ENCODE measurements around the gene ZNF318. TPM values are rescaled to one million over a fixed set of nuclear protein-coding genes. Genes with fewer than 3 reads are reported as not detected.

ZNF318 gene
- polyA plus RNA-seq, 1 of the 3 experiments (the other 2 are of a cell fraction) = 6.3 TPM

GRCh38 chr6:43290905-43291355 lies 78.5 kb downstream of the ZNF318 start (continued):
- TF ChIP-seq SIN3A (IDR thresholded peaks at IDR 0.05; ENCODE audit: borderline replicate concordance, low read depth, low read length) (no peak), GATA2 (CRISPR knock-in tag; IDR thresholded peaks at IDR 0.05) (no peak), NFIC (IDR thresholded peaks at IDR 0.05; ENCODE audit: borderline replicate concordance) (no peak), TEAD4 (IDR thresholded peaks at IDR 0.05; ENCODE audit: borderline replicate concordance, insufficient read depth) (no peak), SMC3 (IDR thresholded peaks at IDR 0.05; ENCODE audit: low read depth, low read length) (no peak), MXI1 (IDR thresholded peaks at IDR 0.05; ENCODE audit: low read depth, low read length) (no peak)
- TF ChIP-seq, protein P1, sequence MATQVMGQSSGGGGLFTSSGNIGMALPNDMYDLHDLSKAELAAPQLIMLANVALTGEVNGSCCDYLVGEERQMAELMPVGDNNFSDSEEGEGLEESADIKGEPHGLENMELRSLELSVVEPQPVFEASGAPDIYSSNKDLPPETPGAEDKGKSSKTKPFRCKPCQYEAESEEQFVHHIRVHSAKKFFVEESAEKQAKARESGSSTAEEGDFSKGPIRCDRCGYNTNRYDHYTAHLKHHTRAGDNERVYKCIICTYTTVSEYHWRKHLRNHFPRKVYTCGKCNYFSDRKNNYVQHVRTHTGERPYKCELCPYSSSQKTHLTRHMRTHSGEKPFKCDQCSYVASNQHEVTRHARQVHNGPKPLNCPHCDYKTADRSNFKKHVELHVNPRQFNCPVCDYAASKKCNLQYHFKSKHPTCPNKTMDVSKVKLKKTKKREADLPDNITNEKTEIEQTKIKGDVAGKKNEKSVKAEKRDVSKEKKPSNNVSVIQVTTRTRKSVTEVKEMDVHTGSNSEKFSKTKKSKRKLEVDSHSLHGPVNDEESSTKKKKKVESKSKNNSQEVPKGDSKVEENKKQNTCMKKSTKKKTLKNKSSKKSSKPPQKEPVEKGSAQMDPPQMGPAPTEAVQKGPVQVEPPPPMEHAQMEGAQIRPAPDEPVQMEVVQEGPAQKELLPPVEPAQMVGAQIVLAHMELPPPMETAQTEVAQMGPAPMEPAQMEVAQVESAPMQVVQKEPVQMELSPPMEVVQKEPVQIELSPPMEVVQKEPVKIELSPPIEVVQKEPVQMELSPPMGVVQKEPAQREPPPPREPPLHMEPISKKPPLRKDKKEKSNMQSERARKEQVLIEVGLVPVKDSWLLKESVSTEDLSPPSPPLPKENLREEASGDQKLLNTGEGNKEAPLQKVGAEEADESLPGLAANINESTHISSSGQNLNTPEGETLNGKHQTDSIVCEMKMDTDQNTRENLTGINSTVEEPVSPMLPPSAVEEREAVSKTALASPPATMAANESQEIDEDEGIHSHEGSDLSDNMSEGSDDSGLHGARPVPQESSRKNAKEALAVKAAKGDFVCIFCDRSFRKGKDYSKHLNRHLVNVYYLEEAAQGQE (IDR thresholded peaks at IDR 0.05; ENCODE audit: low read depth, low read length) = no peak
- TF ChIP-seq, protein P2, sequence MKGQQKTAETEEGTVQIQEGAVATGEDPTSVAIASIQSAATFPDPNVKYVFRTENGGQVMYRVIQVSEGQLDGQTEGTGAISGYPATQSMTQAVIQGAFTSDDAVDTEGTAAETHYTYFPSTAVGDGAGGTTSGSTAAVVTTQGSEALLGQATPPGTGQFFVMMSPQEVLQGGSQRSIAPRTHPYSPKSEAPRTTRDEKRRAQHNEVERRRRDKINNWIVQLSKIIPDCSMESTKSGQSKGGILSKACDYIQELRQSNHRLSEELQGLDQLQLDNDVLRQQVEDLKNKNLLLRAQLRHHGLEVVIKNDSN (IDR thresholded peaks at IDR 0.05; ENCODE audit: borderline replicate concordance, low read depth) = no peak
- TF ChIP-seq, protein P3, sequence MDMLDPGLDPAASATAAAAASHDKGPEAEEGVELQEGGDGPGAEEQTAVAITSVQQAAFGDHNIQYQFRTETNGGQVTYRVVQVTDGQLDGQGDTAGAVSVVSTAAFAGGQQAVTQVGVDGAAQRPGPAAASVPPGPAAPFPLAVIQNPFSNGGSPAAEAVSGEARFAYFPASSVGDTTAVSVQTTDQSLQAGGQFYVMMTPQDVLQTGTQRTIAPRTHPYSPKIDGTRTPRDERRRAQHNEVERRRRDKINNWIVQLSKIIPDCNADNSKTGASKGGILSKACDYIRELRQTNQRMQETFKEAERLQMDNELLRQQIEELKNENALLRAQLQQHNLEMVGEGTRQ (IDR thresholded peaks at IDR 0.05; ENCODE audit: borderline replicate concordance, low read depth, low read length) = no peak

GRCh38 chr6:43290339-43290904 lies 79.0 kb downstream of the ZNF318 start:
- no peaks in the 10 kb centered on the region for H3K27me3 ChIP-seq (ENCODE audit: insufficient read depth)
- H3K9me3 ChIP-seq = no peaks in the 10 kb centered on the region
- H4K20me1 ChIP-seq (ENCODE audit: insufficient read depth) = no peaks in the 10 kb centered on the region
- no peak overlapping the region for H3K4me2 ChIP-seq
- H3K9ac ChIP-seq = no peak overlapping the region
- CTCF ChIA-PET = interaction anchor here (0.9 to 2.0 kb wide), 2 partner anchors 10 to 61 kb away, joined by 3 to 9 read pairs; no protein-coding TSS in a partner anchor
- 79% methylated on average over 3 of the region's 3 CpGs for WGBS (ENCODE audit: low lambda C conversion rate)
- H3K79me2 ChIP-seq (ENCODE audit: insufficient read depth) = no peaks in the 10 kb centered on the region
- DNase-seq = no peak
- no peaks in the 10 kb centered on the region for H3K9me2 ChIP-seq
- no peak overlapping the region for H3K4me3 ChIP-seq (ENCODE audit: low read depth in 2 of 2, low read length in 1 of 2)
- no peaks in the 10 kb centered on the region for H3F3A ChIP-seq (replicated peaks; ENCODE audit: insufficient read depth)
- H2AFZ ChIP-seq (ENCODE audit: low read depth) = no peak overlapping the region
- no peaks in the 10 kb centered on the region for H3K36me3 ChIP-seq (replicated peaks in 1 of 2; ENCODE audit: control insufficient read depth in 1 of 2, insufficient read depth in 2 of 2, low read length in 1 of 2)
- POLR2A ChIA-PET = no interaction called here
- H3K4me1 ChIP-seq (ENCODE audit: control insufficient read depth in 1 of 2, insufficient read depth in 2 of 2, low read depth in 1 of 2, low read length in 1 of 2) = no peaks in the 10 kb centered on the region
- no peak overlapping the region for H3K27ac ChIP-seq (ENCODE audit: low read depth in 2 of 2, low read length in 1 of 2)
- TF ChIP-seq, protein P4, sequence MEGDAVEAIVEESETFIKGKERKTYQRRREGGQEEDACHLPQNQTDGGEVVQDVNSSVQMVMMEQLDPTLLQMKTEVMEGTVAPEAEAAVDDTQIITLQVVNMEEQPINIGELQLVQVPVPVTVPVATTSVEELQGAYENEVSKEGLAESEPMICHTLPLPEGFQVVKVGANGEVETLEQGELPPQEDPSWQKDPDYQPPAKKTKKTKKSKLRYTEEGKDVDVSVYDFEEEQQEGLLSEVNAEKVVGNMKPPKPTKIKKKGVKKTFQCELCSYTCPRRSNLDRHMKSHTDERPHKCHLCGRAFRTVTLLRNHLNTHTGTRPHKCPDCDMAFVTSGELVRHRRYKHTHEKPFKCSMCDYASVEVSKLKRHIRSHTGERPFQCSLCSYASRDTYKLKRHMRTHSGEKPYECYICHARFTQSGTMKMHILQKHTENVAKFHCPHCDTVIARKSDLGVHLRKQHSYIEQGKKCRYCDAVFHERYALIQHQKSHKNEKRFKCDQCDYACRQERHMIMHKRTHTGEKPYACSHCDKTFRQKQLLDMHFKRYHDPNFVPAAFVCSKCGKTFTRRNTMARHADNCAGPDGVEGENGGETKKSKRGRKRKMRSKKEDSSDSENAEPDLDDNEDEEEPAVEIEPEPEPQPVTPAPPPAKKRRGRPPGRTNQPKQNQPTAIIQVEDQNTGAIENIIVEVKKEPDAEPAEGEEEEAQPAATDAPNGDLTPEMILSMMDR (IDR thresholded peaks at IDR 0.05) = no peak
- TF ChIP-seq GABPA (IDR thresholded peaks at IDR 0.05; ENCODE audit: low read depth) = no peak
- no peak for TF ChIP-seq SMC3 (IDR thresholded peaks at IDR 0.05; ENCODE audit: low read depth, low read length)
- TF ChIP-seq GATA2 (CRISPR knock-in tag; IDR thresholded peaks at IDR 0.05) = no peak
- TF ChIP-seq, protein P1 (IDR thresholded peaks at IDR 0.05; ENCODE audit: low read depth, low read length) = no peak
- TF ChIP-seq MEF2A (IDR thresholded peaks at IDR 0.05; ENCODE audit: borderline replicate concordance, low read depth) = no peak
- TF ChIP-seq, protein P2 (IDR thresholded peaks at IDR 0.05; ENCODE audit: borderline replicate concordance, low read depth) = no peak
- TF ChIP-seq TAF1 (IDR thresholded peaks at IDR 0.05; ENCODE audit: borderline replicate concordance, low read depth, low read length) = no peak
- TF ChIP-seq, protein P3 (IDR thresholded peaks at IDR 0.05; ENCODE audit: borderline replicate concordance, low read depth, low read length) = no peak
- TF ChIP-seq MXI1 (IDR thresholded peaks at IDR 0.05; ENCODE audit: low read depth, low read length) = no peak
- TF ChIP-seq NRF1 (IDR thresholded peaks at IDR 0.05; ENCODE audit: low read depth, low read length) = no peak
- no peak for TF ChIP-seq YY1 (IDR thresholded peaks at IDR 0.05; ENCODE audit: low read depth)

Measured in SK-N-SH (cell line).